ENCODE measurements around the gene BRD3. TPM values are rescaled to one million over a fixed set of nuclear protein-coding genes. Genes with fewer than 3 reads are reported as not detected.

Gene BRD3
- total RNA-seq, 1 experiment from 2014 or later: 63.1 TPM

DNA sequence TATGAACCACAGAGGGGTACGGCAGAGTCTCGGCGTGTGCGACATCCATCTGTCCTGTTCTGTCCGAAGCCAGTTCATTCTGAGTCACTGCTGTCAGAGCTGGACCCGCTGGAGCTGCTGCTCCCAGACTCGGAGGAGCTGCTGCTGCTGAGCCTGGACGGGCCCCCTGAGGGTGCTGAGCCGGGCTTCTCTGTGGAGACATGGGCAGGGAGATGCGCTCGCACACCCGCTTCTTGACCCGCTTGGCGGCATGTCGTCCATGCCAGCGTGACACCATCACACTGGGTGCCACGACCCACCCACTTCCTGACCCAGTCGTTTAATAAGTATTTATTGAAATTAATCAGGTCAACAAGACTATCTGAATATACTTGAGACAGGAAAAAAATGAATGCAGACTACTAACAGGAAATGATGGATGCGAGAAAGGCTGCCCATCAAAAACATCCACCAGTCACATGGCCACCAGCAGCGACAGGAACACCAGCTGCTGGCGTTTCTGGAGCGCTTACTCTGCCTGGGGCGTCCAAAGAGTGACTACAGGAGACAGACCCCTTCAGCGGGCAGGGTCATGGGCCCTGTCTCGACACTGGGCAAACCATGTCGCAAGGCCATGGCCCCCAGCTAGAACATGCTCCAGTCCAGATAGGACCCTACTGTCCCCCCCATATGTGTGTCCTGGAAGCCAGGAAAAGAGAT is 34.2 kb downstream of the BRD3 start:
- no peak overlapping the region for H2BK20ac ChIP-seq (ENCODE audit: low read depth, low read length, poor library complexity, severe bottlenecking)
- H3K79me1 ChIP-seq (ENCODE audit: insufficient read depth, low read depth, low read length, poor library complexity, severe bottlenecking): no peaks in the 10 kb centered on the region
- no peaks in the 10 kb centered on the region for H3K27me3 ChIP-seq (ENCODE audit: insufficient read depth, low read length)
- no peak overlapping the region for H4K91ac ChIP-seq (ENCODE audit: insufficient read length, low read depth, low read length)
- no peak overlapping the region for H4K8ac ChIP-seq (replicated peaks; ENCODE audit: insufficient read length, low read depth, low read length)
- H2BK15ac ChIP-seq (ENCODE audit: low read depth, low read length): no peak overlapping the region
- H4K20me1 ChIP-seq (ENCODE audit: control insufficient read depth, insufficient read depth, insufficient read length): no peaks in the 10 kb centered on the region
- no peak overlapping the region for H3K14ac ChIP-seq (ENCODE audit: insufficient read depth, low read length)
- H3K4me1 ChIP-seq (ENCODE audit: insufficient read depth, low read length): no peaks in the 10 kb centered on the region
- H3K27me3 Mint-ChIP-seq (ENCODE audit: low read depth): no peaks in the 10 kb centered on the region
- no peak overlapping the region for H3K23ac ChIP-seq (ENCODE audit: insufficient read length, low read depth, low read length)
- TF ChIP-seq, protein P1, sequence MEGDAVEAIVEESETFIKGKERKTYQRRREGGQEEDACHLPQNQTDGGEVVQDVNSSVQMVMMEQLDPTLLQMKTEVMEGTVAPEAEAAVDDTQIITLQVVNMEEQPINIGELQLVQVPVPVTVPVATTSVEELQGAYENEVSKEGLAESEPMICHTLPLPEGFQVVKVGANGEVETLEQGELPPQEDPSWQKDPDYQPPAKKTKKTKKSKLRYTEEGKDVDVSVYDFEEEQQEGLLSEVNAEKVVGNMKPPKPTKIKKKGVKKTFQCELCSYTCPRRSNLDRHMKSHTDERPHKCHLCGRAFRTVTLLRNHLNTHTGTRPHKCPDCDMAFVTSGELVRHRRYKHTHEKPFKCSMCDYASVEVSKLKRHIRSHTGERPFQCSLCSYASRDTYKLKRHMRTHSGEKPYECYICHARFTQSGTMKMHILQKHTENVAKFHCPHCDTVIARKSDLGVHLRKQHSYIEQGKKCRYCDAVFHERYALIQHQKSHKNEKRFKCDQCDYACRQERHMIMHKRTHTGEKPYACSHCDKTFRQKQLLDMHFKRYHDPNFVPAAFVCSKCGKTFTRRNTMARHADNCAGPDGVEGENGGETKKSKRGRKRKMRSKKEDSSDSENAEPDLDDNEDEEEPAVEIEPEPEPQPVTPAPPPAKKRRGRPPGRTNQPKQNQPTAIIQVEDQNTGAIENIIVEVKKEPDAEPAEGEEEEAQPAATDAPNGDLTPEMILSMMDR (conservative IDR thresholded peaks at IDR 0.05): no peak
- H3K9me3 ChIP-seq (ENCODE audit: control insufficient read depth, low read depth, low read length): no peaks in the 10 kb centered on the region
- H3K18ac ChIP-seq (ENCODE audit: insufficient read length, low read depth, low read length): no peak overlapping the region
- no peak overlapping the region for H3K4ac ChIP-seq (ENCODE audit: low read depth, low read length)
- H2BK12ac ChIP-seq (ENCODE audit: insufficient read length, low read depth, low read length): no peak overlapping the region
- H3K4me3 Mint-ChIP-seq: no peak overlapping the region
- H3K56ac ChIP-seq (ENCODE audit: insufficient read length, low read depth, low read length): no peak overlapping the region
- no peak for DNase-seq
- no peak overlapping the region for H3K4me2 ChIP-seq (ENCODE audit: insufficient read depth, insufficient read length, low read length)
- H3T11ph ChIP-seq (ENCODE audit: low read length): no peak overlapping the region
- no peak overlapping the region for H2AK5ac ChIP-seq (ENCODE audit: insufficient read length, low read length)
- H3K23me2 ChIP-seq (ENCODE audit: insufficient read length, low read depth, low read length, poor library complexity, severe bottlenecking): no peaks in the 10 kb centered on the region
- no peak overlapping the region for H4K5ac ChIP-seq (ENCODE audit: insufficient read length, low read depth, low read length)
- H3K79me2 ChIP-seq (ENCODE audit: insufficient read depth, low read length): no peaks in the 10 kb centered on the region
- H2AFZ ChIP-seq (ENCODE audit: low read length): no peak overlapping the region
- H3K9ac ChIP-seq (ENCODE audit: extremely low read depth, insufficient read length, low read length): no peak overlapping the region
- no peak overlapping the region for H2BK5ac ChIP-seq (ENCODE audit: insufficient read length, low read length)
- H3K9me3 Mint-ChIP-seq: no peaks in the 10 kb centered on the region
- H3K27ac ChIP-seq (ENCODE audit: insufficient read length, low read depth, low read length): no peak overlapping the region
- H2BK120ac ChIP-seq (ENCODE audit: low read depth, low read length, poor library complexity, severe bottlenecking): no peak overlapping the region
- WGBS (ENCODE audit: extremely low coverage, insufficient read length, low lambda C conversion rate): no CpG with 5 or more reads among the region's 26 CpGs
- H3K36me3 Mint-ChIP-seq (ENCODE audit: insufficient read depth in 1 of 3, low read depth in 3 of 3): peaks cover 20 to 62% (median 62%) of the 10 kb centered on the region in 3 experiments; a peak in 6 of 7 replicates
- no peaks in the 10 kb centered on the region for H3K4me1 Mint-ChIP-seq
- no peak overlapping the region for H3K27ac Mint-ChIP-seq

Data from H9 (cell line).